H9 (cell line): ENCODE data around the gene UQCC3. TPM values are rescaled to one million over a fixed set of nuclear protein-coding genes. Genes with fewer than 3 reads are reported as not detected.

Experiments
- DNase-seq: peaks from one replicate; pipeline ENCODE4 v3.0.0-alpha.2; 2017
- H2AFZ ChIP-seq: one replicate; pipeline ENCODE4 v1.6.1; 2013; ENCODE audit warnings: mild to moderate bottlenecking, low read length, control low read depth, moderate library complexity
- H2AK5ac ChIP-seq: 2 replicates; pipeline ENCODE4 v1.6.1; 2013; ENCODE audit warnings: low read length, control low read depth, mixed read lengths; ENCODE audit not compliant: insufficient read length
- H2BK120ac ChIP-seq: one replicate; pipeline ENCODE4 v1.6.1; 2013; ENCODE audit warnings: low read depth, mild to moderate bottlenecking, low read length, control low read depth, inconsistent platforms; ENCODE audit not compliant: poor library complexity, severe bottlenecking
- H2BK12ac ChIP-seq: 2 replicates; pipeline ENCODE4 v1.6.1; 2013; ENCODE audit warnings: low read length, control low read depth, mixed read lengths, low read depth; ENCODE audit not compliant: insufficient read length
- H2BK15ac ChIP-seq: 2 replicates; pipeline ENCODE4 v1.6.1; 2013; ENCODE audit warnings: low read depth, low read length, control low read depth
- H2BK20ac ChIP-seq: one replicate; pipeline ENCODE4 v1.6.1; 2013; ENCODE audit warnings: low read depth, mild to moderate bottlenecking, low read length, control low read depth, inconsistent platforms; ENCODE audit not compliant: poor library complexity, severe bottlenecking
- H2BK5ac ChIP-seq: 2 replicates; pipeline ENCODE4 v1.6.1; 2013; ENCODE audit warnings: low read length, control low read depth, mixed read lengths; ENCODE audit not compliant: insufficient read length
- H3K14ac ChIP-seq: 2 replicates; pipeline ENCODE4 v1.6.1; 2013; ENCODE audit warnings: low read length, control low read depth; ENCODE audit not compliant: insufficient read depth
- H3K18ac ChIP-seq: 2 replicates; pipeline ENCODE4 v1.6.1; 2013; ENCODE audit warnings: low read depth, mild to moderate bottlenecking, mixed read lengths, low read length, control low read depth; ENCODE audit not compliant: insufficient read length
- H3K23ac ChIP-seq: 2 replicates; pipeline ENCODE4 v1.6.1; 2013; ENCODE audit warnings: low read length, control low read depth, mixed read lengths, low read depth; ENCODE audit not compliant: insufficient read length
- H3K23me2 ChIP-seq: 2 replicates; pipeline ENCODE4 v1.6.1; 2013; ENCODE audit warnings: low read depth, mild to moderate bottlenecking, mixed read lengths, low read length, control low read depth; ENCODE audit not compliant: insufficient read length, poor library complexity, severe bottlenecking
- H3K27ac ChIP-seq: 2 replicates; pipeline ENCODE4 v1.5.1; 2013; ENCODE audit warnings: low read length, control low read depth, mixed read lengths, low read depth; ENCODE audit not compliant: insufficient read length
- H3K27me3 ChIP-seq: 2 replicates; pipeline ENCODE4 v1.6.1; 2013; ENCODE audit warnings: low read length, control low read depth, inconsistent platforms; ENCODE audit not compliant: insufficient read depth
- H3K4ac ChIP-seq: 2 replicates; pipeline ENCODE4 v1.6.1; 2013; ENCODE audit warnings: low read depth, mild to moderate bottlenecking, control low read depth, inconsistent platforms, low read length, moderate library complexity
- H3K4me1 ChIP-seq: 2 replicates; pipeline ENCODE4 v1.6.1; 2013; ENCODE audit warnings: low read length, control low read depth, inconsistent platforms; ENCODE audit not compliant: insufficient read depth
- H3K4me2 ChIP-seq: 2 replicates; pipeline ENCODE4 v1.6.1; 2013; ENCODE audit warnings: low read length, control low read depth, mixed read lengths; ENCODE audit not compliant: insufficient read length, insufficient read depth
- H3K56ac ChIP-seq: 2 replicates; pipeline ENCODE4 v1.6.1; 2013; ENCODE audit warnings: low read depth, mild to moderate bottlenecking, mixed read lengths, low read length, control low read depth; ENCODE audit not compliant: insufficient read length
- H3K79me1 ChIP-seq: 2 replicates; pipeline ENCODE4 v1.6.1; 2013; ENCODE audit warnings: low read depth, mild to moderate bottlenecking, moderate library complexity, low read length, control low read depth, inconsistent platforms; ENCODE audit not compliant: insufficient read depth, poor library complexity, severe bottlenecking
- H3K79me2 ChIP-seq: 2 replicates; pipeline ENCODE4 v1.6.1; 2013; ENCODE audit warnings: low read length, control low read depth, inconsistent platforms; ENCODE audit not compliant: insufficient read depth
- H3K9ac ChIP-seq: 2 replicates; pipeline ENCODE4 v1.6.1; 2013; ENCODE audit warnings: low read length, control low read depth, mixed read lengths; ENCODE audit not compliant: insufficient read length; ENCODE audit errors: extremely low read depth
- H3K9me3 ChIP-seq: one replicate; pipeline ENCODE4 v1.6.1; 2013; ENCODE audit warnings: low read depth, low read length, inconsistent platforms; ENCODE audit not compliant: control insufficient read depth
- H3T11ph ChIP-seq: one replicate; pipeline ENCODE4 v1.6.1; 2013; ENCODE audit warnings: mild to moderate bottlenecking, low read length, control low read depth, inconsistent platforms
- H4K20me1 ChIP-seq: one replicate; pipeline ENCODE4 v1.6.1; 2013; ENCODE audit not compliant: control insufficient read depth, insufficient read length, insufficient read depth
- H4K5ac ChIP-seq: 2 replicates; pipeline ENCODE4 v1.6.1; 2013; ENCODE audit warnings: low read depth, mild to moderate bottlenecking, mixed read lengths, low read length, control low read depth; ENCODE audit not compliant: insufficient read length
- H4K8ac ChIP-seq: replicated peaks from 2 replicates; pipeline ENCODE4 v1.6.1; 2013; ENCODE audit warnings: low read length, control low read depth, mixed read lengths, low read depth; ENCODE audit not compliant: insufficient read length
- H4K91ac ChIP-seq: 2 replicates; pipeline ENCODE4 v1.6.1; 2013; ENCODE audit warnings: low read depth, mild to moderate bottlenecking, moderate library complexity, mixed read lengths, low read length, control low read depth; ENCODE audit not compliant: insufficient read length
- H3K27ac Mint-ChIP-seq, 3 experiments: 2 replicates in 2 of 3; 3 replicates in 1 of 3; pipeline ENCODE4 v1.8.0; 2020 to 2021; ENCODE audit warnings: mixed read lengths in 3 of 3, mild to moderate bottlenecking in 1 of 3, moderate library complexity in 1 of 3
- H3K27me3 Mint-ChIP-seq: 2 replicates; pipeline ENCODE4 v1.8.0; 2021; ENCODE audit warnings: low read depth, mild to moderate bottlenecking, moderate library complexity, mixed read lengths
- H3K36me3 Mint-ChIP-seq, 3 experiments: 2 replicates in 2 of 3; 3 replicates in 1 of 3; pipeline ENCODE4 v1.8.0; 2020 to 2021; ENCODE audit warnings: low read depth in 3 of 3, mixed read lengths in 3 of 3; ENCODE audit not compliant: insufficient read depth in 1 of 3
- H3K4me1 Mint-ChIP-seq, 2 experiments: 2 replicates each; pipeline ENCODE4 v1.8.0; 2020; ENCODE audit warnings: mixed read lengths in 2 of 2
- H3K4me3 Mint-ChIP-seq, 2 experiments: 2 replicates in 1 of 2; 3 replicates in 1 of 2; pipeline ENCODE4 v1.8.0; 2020 to 2021; ENCODE audit warnings: mild to moderate bottlenecking in 2 of 2, mixed read lengths in 2 of 2, moderate library complexity in 1 of 2
- H3K9me3 Mint-ChIP-seq, 2 experiments: 2 replicates in 1 of 2; 3 replicates in 1 of 2; pipeline ENCODE4 v1.8.0; 2020; ENCODE audit warnings: mild to moderate bottlenecking in 2 of 2, mixed read lengths in 2 of 2, moderate library complexity in 1 of 2
- WGBS: extraction: QIAGEN DNeasy Blood & Tissue Kit; methylation state at CpG from one replicate; pipeline ENCODE4 v1.1.7; 2013; ENCODE audit warnings: missing lambda C conversion rate, low lambda C conversion rate, mixed read lengths; ENCODE audit not compliant: insufficient read length; ENCODE audit errors: extremely low coverage; 5-methylcytosine and 5-hydroxymethylcytosine counted together
- total RNA-seq: library from RNA; stranded (reverse); gene quantifications from 2 replicates; pipeline ENCODE4 v1.2.1, GENCODE V29; 2021
- TF ChIP-seq, protein P1 (sequence below): fragments of 200-600 bp; sonication (generic); conservative IDR thresholded peaks from 3 replicates; pipeline ENCODE4 v1.8.0; 2021; ENCODE audit warnings: antibody characterized with exemption, mild to moderate bottlenecking

Gene UQCC3
- total RNA-seq, 1 experiment from 2014 or later: 11.1 TPM

DNA sequence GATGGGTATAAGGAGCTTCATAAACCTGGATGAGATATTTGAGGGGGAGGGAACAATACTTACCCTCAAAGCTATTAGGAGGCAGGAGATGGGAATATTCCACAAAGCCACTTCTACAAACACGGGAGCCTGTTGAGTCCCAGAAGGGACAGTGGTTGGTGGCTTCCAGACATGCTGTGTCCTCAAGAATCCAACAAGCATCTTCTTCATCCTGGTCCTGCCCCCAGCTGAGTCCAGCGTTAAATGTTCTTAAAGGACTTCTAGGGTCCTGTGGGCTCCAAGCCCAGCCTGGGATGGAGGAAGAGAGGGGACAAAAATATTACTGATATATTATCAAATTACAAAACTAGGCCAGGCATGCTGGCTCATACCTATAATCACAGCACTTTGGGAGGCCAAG, 4.0 kb upstream of the UQCC3 start:
- Histone ChIP-seq H2AK5ac (no peak overlapping the region), H3K27me3 (no peaks in the 10 kb centered on the region), H4K5ac (no peak overlapping the region), H3K56ac (no peak overlapping the region), H4K91ac (no peak overlapping the region), H3K4me1 (peaks cover 2% of the 10 kb centered on the region; the same call in 1 of the 2 replicates), H4K20me1 (no peaks in the 10 kb centered on the region), H2BK20ac (no peak overlapping the region), H3K4me2 (peak overlapping the region; percentile 86), H2BK12ac (no peak overlapping the region), H3K14ac (no peak overlapping the region), H2BK120ac (no peak overlapping the region), H3K18ac (no peak overlapping the region), H3K27ac (no peak overlapping the region), H3K9me3 (no peaks in the 10 kb centered on the region), H3K4ac (no peak overlapping the region), H4K8ac (no peak overlapping the region), H3K9ac (no peak overlapping the region), H3K23me2 (peaks cover 17% of the 10 kb centered on the region), H2BK5ac (no peak overlapping the region), H3K79me1 (no peaks in the 10 kb centered on the region), H3K23ac (no peak overlapping the region), H3T11ph (no peak overlapping the region), H2AFZ (no peak overlapping the region), H2BK15ac (no peak overlapping the region), H3K79me2 (peaks cover 3% of the 10 kb centered on the region; the same call in 1 of the 2 replicates)
- Mint-ChIP-seq H3K27ac (peak overlapping the region in 1 of 3 experiments; percentile 90; a peak in 2 of 7 replicates), H3K4me1 (peaks cover 23 to 29% of the 10 kb centered on the region in 2 experiments), H3K36me3 (peaks cover 28 to 43% (median 29%) of the 10 kb centered on the region in 3 experiments), H3K9me3 (no peaks in the 10 kb centered on the region; a peak in 1 of 5 replicates), H3K4me3 (peak overlapping the region; percentile 94 to 99; a peak in 4 of 5 replicates), H3K27me3 (no peaks in the 10 kb centered on the region; the same call in none of the 2 replicates)
- TF ChIP-seq, protein P1, sequence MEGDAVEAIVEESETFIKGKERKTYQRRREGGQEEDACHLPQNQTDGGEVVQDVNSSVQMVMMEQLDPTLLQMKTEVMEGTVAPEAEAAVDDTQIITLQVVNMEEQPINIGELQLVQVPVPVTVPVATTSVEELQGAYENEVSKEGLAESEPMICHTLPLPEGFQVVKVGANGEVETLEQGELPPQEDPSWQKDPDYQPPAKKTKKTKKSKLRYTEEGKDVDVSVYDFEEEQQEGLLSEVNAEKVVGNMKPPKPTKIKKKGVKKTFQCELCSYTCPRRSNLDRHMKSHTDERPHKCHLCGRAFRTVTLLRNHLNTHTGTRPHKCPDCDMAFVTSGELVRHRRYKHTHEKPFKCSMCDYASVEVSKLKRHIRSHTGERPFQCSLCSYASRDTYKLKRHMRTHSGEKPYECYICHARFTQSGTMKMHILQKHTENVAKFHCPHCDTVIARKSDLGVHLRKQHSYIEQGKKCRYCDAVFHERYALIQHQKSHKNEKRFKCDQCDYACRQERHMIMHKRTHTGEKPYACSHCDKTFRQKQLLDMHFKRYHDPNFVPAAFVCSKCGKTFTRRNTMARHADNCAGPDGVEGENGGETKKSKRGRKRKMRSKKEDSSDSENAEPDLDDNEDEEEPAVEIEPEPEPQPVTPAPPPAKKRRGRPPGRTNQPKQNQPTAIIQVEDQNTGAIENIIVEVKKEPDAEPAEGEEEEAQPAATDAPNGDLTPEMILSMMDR: no peak
- no CpG with 5 or more reads among the region's 2 CpGs for WGBS
- DNase-seq: no peak
